GM23248 (cell line): ENCODE results near the gene FAM20C. TPM values are rescaled to one million over a fixed set of nuclear protein-coding genes. Genes with fewer than 3 reads are reported as not detected.

Experiments
- DNase-seq: peaks from one replicate; pipeline ENCODE4 v3.0.0-alpha.2; 2015
- H2AFZ ChIP-seq: fragments of 200-600 bp; sonication (generic); 2 replicates; pipeline ENCODE4 v1.6.1; 2016; ENCODE audit warnings: antibody characterized with exemption
- H3F3A ChIP-seq: fragments of 200-600 bp; sonication (generic); 2 replicates; pipeline ENCODE4 v1.6.1; 2016; ENCODE audit warnings: mild to moderate bottlenecking, antibody characterized with exemption, mixed run types; ENCODE audit not compliant: insufficient read depth
- H3K27ac ChIP-seq: fragments of 200-600 bp; sonication (generic); 2 replicates; pipeline ENCODE4 v1.5.1; 2016; ENCODE audit warnings: mild to moderate bottlenecking
- H3K27me3 ChIP-seq: fragments of 200-600 bp; sonication (generic); replicated peaks from 2 replicates; pipeline ENCODE4 v1.6.1; 2016; ENCODE audit warnings: mild to moderate bottlenecking; ENCODE audit not compliant: insufficient read depth
- H3K36me3 ChIP-seq: fragments of 200-600 bp; sonication (generic); 2 replicates; pipeline ENCODE4 v1.6.1; 2016; ENCODE audit warnings: low read depth, mild to moderate bottlenecking
- H3K4me1 ChIP-seq: fragments of 200-600 bp; sonication (generic); 2 replicates; pipeline ENCODE4 v1.6.1; 2016; ENCODE audit warnings: mild to moderate bottlenecking; ENCODE audit not compliant: insufficient read depth
- H3K4me2 ChIP-seq: fragments of 200-600 bp; sonication (generic); one replicate; pipeline ENCODE4 v1.6.1; 2016; ENCODE audit warnings: mild to moderate bottlenecking; ENCODE audit not compliant: unreplicated experiment
- H3K4me3 ChIP-seq: fragments of 200-600 bp; sonication (generic); 2 replicates; pipeline ENCODE4 v1.5.1; 2016; ENCODE audit warnings: mild to moderate bottlenecking
- H3K79me2 ChIP-seq: fragments of 200-600 bp; sonication (generic); 2 replicates; pipeline ENCODE4 v1.6.1; 2016; ENCODE audit warnings: mild to moderate bottlenecking; ENCODE audit not compliant: insufficient read depth
- H3K9ac ChIP-seq: fragments of 200-600 bp; sonication (generic); 2 replicates; pipeline ENCODE4 v1.6.1; 2016; ENCODE audit warnings: mild to moderate bottlenecking
- H3K9me2 ChIP-seq: fragments of 200-600 bp; sonication (generic); 2 replicates; pipeline ENCODE4 v1.6.1; 2016; ENCODE audit warnings: mixed run types, mild to moderate bottlenecking, moderate library complexity; ENCODE audit not compliant: insufficient read depth
- H3K9me3 ChIP-seq: fragments of 200-600 bp; sonication (generic); one replicate; pipeline ENCODE4 v1.6.1; 2017; ENCODE audit warnings: low read depth
- H4K20me1 ChIP-seq: fragments of 200-600 bp; sonication (generic); 2 replicates; pipeline ENCODE4 v1.6.0; 2016; ENCODE audit not compliant: insufficient read depth
- EZH2 ChIP-seq: fragments of 200-600 bp; sonication (generic); IDR thresholded peaks from 2 replicates; pipeline ENCODE4 v1.6.1; 2018; ENCODE audit warnings: antibody characterized with exemption, mild to moderate bottlenecking; ENCODE audit not compliant: insufficient read depth, poor library complexity, severe bottlenecking
- EZH2phosphoT487 ChIP-seq: fragments of 200-600 bp; sonication (generic); IDR thresholded peaks from 2 replicates; pipeline ENCODE4 v1.6.1; 2018; ENCODE audit warnings: antibody characterized with exemption, moderate library complexity, mild to moderate bottlenecking, low read depth; ENCODE audit not compliant: insufficient read depth
- WGBS, 2 experiments: methylation state at CpG; one replicate each; pipeline ENCODE4 v1.1.6; 2015 to 2017; ENCODE audit warnings: low lambda C conversion rate in 2 of 2, low coverage in 1 of 2; ENCODE audit errors: missing lambda C conversion rate in 2 of 2; 5-methylcytosine and 5-hydroxymethylcytosine counted together
- in situ Hi-C: fragments of 300-500 bp; cut with MboI; formaldehyde crosslinking; loops from 2 replicates; pipeline ENCODE4 v1.15.0; 2020
- polyA plus RNA-seq: library from polyadenylated mRNA; unstranded; fragments of >200 nt; fragmentation: Nextera tagmentation; extraction: Ambion mirVana; gene quantifications from 2 replicates; pipeline ENCODE4 v1.2.1, GENCODE V29; 2016
- total RNA-seq: library from RNA; depleted of rRNA; stranded (reverse); fragments of >200 nt; shearing (Covaris generic); gene quantifications from 2 replicates; pipeline ENCODE4 v1.2.3, GENCODE V29; 2014; rRNA removed

FAM20C gene
- total RNA-seq (63.8 and 64.1 TPM in 2 replicates), polyA plus RNA-seq (13.5 and 13.8 TPM in 2 replicates)

GRCh38 chr7:191981-192649 is at the start of gene FAM20C:
Gene FAM20C (plus strand): TSS chr7:192571. CDS start chr7:193200, 629 bp downstream.
- H3K27me3 ChIP-seq, result no peaks in the 10 kb centered on the region
- H3K27ac ChIP-seq, result peak within 1 kb of the TSS; percentile 86
- H3K79me2 ChIP-seq, result peaks cover 39% of the 10 kb centered on the region
- peaks cover 4% of the 10 kb centered on the region; the same call in 1 of the 2 replicates for H3F3A ChIP-seq
- H3K4me1 ChIP-seq, result peaks cover 13% of the 10 kb centered on the region
- WGBS, 2 experiments, result 0 to 1% methylated on average over 16 to 40 of the region's 89 CpGs
- H3K4me2 ChIP-seq, result peak within 1 kb of the TSS; percentile 85
- H3K4me3 ChIP-seq, result peak within 1 kb of the TSS; percentile 93
- in situ Hi-C loops, result no loop called here
- 0 out of 2 replicates have a peak within 1 kb of the TSS, but pooled peaks have one; percentile 38 for H2AFZ ChIP-seq
- DNase-seq, result peak; percentile 97
- H3K36me3 ChIP-seq, result peaks cover 15% of the 10 kb centered on the region; the same call in 1 of the 2 replicates
- H3K9me3 ChIP-seq, result no peaks in the 10 kb centered on the region
- no peaks in the 10 kb centered on the region for H3K9me2 ChIP-seq
- no peaks in the 10 kb centered on the region for H4K20me1 ChIP-seq
- H3K9ac ChIP-seq, result peak within 1 kb of the TSS; percentile 80
- no peak for TF ChIP-seq EZH2phosphoT487
- TF ChIP-seq EZH2, result no peak

GRCh38 chr7:143145-143751 is 49.1 kb upstream of the FAM20C start:
- H3K4me3 ChIP-seq, result no peak overlapping the region
- no peaks in the 10 kb centered on the region for H3K4me1 ChIP-seq
- no peak overlapping the region for H3K4me2 ChIP-seq
- TF ChIP-seq EZH2 (no peak), EZH2phosphoT487 (no peak)
- DNase-seq, result no peak
- H3K9me2 ChIP-seq, result no peaks in the 10 kb centered on the region
- no peaks in the 10 kb centered on the region for H3K36me3 ChIP-seq
- H2AFZ ChIP-seq, result no peak overlapping the region
- no peaks in the 10 kb centered on the region for H3K9me3 ChIP-seq
- no peak overlapping the region for H3K27ac ChIP-seq
- no peaks in the 10 kb centered on the region for H3K27me3 ChIP-seq
- in situ Hi-C loops, result no loop called here
- no peaks in the 10 kb centered on the region for H3K79me2 ChIP-seq
- no peaks in the 10 kb centered on the region for H4K20me1 ChIP-seq
- H3K9ac ChIP-seq, result no peak overlapping the region
- H3F3A ChIP-seq, result peaks cover 3% of the 10 kb centered on the region; the same call in 1 of the 2 replicates
- 78 to 82% methylated on average over 22 of the region's 22 CpGs for WGBS, 2 experiments

- WGBS, 2 experiments, result 87 to 92% methylated on average over 12 of the region's 12 CpGs
- no peaks in the 10 kb centered on the region for H4K20me1 ChIP-seq
- no peak overlapping the region for H3K4me2 ChIP-seq
- no peak overlapping the region for H3K9ac ChIP-seq
- no peak for DNase-seq
- no peaks in the 10 kb centered on the region for H3K79me2 ChIP-seq
- in situ Hi-C loops, result no loop called here
- H3F3A ChIP-seq, result peaks cover 3% of the 10 kb centered on the region; the same call in 1 of the 2 replicates
- TF ChIP-seq EZH2phosphoT487, result no peak
- no peak for TF ChIP-seq EZH2
- H3K9me3 ChIP-seq, result no peaks in the 10 kb centered on the region
- H3K9me2 ChIP-seq, result no peaks in the 10 kb centered on the region
- no peak overlapping the region for H3K27ac ChIP-seq
- no peak overlapping the region for H2AFZ ChIP-seq
- H3K4me3 ChIP-seq, result no peak overlapping the region
- H3K27me3 ChIP-seq, result no peaks in the 10 kb centered on the region
- 0 out of 2 replicates have a peak, but pooled peaks cover 5% of the 10 kb centered on the region for H3K4me1 ChIP-seq
- no peaks in the 10 kb centered on the region for H3K36me3 ChIP-seq
These were observed 48.4 kb upstream of the FAM20C start for GRCh38 chr7:143811-144453.

GRCh38 chr7:144454-144826 is 47.9 kb upstream of the FAM20C start:
- H3K27me3 ChIP-seq, result no peaks in the 10 kb centered on the region
- no peaks in the 10 kb centered on the region for H3K9me3 ChIP-seq
- H3K27ac ChIP-seq, result no peak overlapping the region
- no peaks in the 10 kb centered on the region for H3K79me2 ChIP-seq
- WGBS, 2 experiments, result 83 to 84% methylated on average over 15 of the region's 15 CpGs
- H3K36me3 ChIP-seq, result no peaks in the 10 kb centered on the region
- no peaks in the 10 kb centered on the region for H3K9me2 ChIP-seq
- H4K20me1 ChIP-seq, result no peaks in the 10 kb centered on the region
- 0 out of 2 replicates have a peak, but pooled peaks cover 5% of the 10 kb centered on the region for H3K4me1 ChIP-seq
- TF ChIP-seq EZH2, result no peak
- TF ChIP-seq EZH2phosphoT487, result no peak
- in situ Hi-C loops, result no loop called here
- no peak overlapping the region for H3K4me3 ChIP-seq
- H2AFZ ChIP-seq, result no peak overlapping the region
- H3F3A ChIP-seq, result peaks cover 3% of the 10 kb centered on the region; the same call in 1 of the 2 replicates
- H3K4me2 ChIP-seq, result no peak overlapping the region
- no peak for DNase-seq
- H3K9ac ChIP-seq, result no peak overlapping the region
